H9 (cell line): ENCODE results near the gene TDRD9. TPM values are rescaled to one million over a fixed set of nuclear protein-coding genes. Genes with fewer than 3 reads are reported as not detected.

Experiments used
- DNase-seq: peaks from one replicate; pipeline ENCODE4 v3.0.0-alpha.2; 2017
- H2AFZ ChIP-seq: one replicate; pipeline ENCODE4 v1.6.1; 2013; ENCODE audit warnings: mild to moderate bottlenecking, low read length, control low read depth, moderate library complexity
- H2AK5ac ChIP-seq: 2 replicates; pipeline ENCODE4 v1.6.1; 2013; ENCODE audit warnings: low read length, control low read depth, mixed read lengths; ENCODE audit not compliant: insufficient read length
- H2BK120ac ChIP-seq: one replicate; pipeline ENCODE4 v1.6.1; 2013; ENCODE audit warnings: low read depth, mild to moderate bottlenecking, low read length, control low read depth, inconsistent platforms; ENCODE audit not compliant: poor library complexity, severe bottlenecking
- H2BK12ac ChIP-seq: 2 replicates; pipeline ENCODE4 v1.6.1; 2013; ENCODE audit warnings: low read length, control low read depth, mixed read lengths, low read depth; ENCODE audit not compliant: insufficient read length
- H2BK15ac ChIP-seq: 2 replicates; pipeline ENCODE4 v1.6.1; 2013; ENCODE audit warnings: low read depth, low read length, control low read depth
- H2BK20ac ChIP-seq: one replicate; pipeline ENCODE4 v1.6.1; 2013; ENCODE audit warnings: low read depth, mild to moderate bottlenecking, low read length, control low read depth, inconsistent platforms; ENCODE audit not compliant: poor library complexity, severe bottlenecking
- H2BK5ac ChIP-seq: 2 replicates; pipeline ENCODE4 v1.6.1; 2013; ENCODE audit warnings: low read length, control low read depth, mixed read lengths; ENCODE audit not compliant: insufficient read length
- H3K14ac ChIP-seq: 2 replicates; pipeline ENCODE4 v1.6.1; 2013; ENCODE audit warnings: low read length, control low read depth; ENCODE audit not compliant: insufficient read depth
- H3K18ac ChIP-seq: 2 replicates; pipeline ENCODE4 v1.6.1; 2013; ENCODE audit warnings: low read depth, mild to moderate bottlenecking, mixed read lengths, low read length, control low read depth; ENCODE audit not compliant: insufficient read length
- H3K23ac ChIP-seq: 2 replicates; pipeline ENCODE4 v1.6.1; 2013; ENCODE audit warnings: low read length, control low read depth, mixed read lengths, low read depth; ENCODE audit not compliant: insufficient read length
- H3K23me2 ChIP-seq: 2 replicates; pipeline ENCODE4 v1.6.1; 2013; ENCODE audit warnings: low read depth, mild to moderate bottlenecking, mixed read lengths, low read length, control low read depth; ENCODE audit not compliant: insufficient read length, poor library complexity, severe bottlenecking
- H3K27ac ChIP-seq: 2 replicates; pipeline ENCODE4 v1.5.1; 2013; ENCODE audit warnings: low read length, control low read depth, mixed read lengths, low read depth; ENCODE audit not compliant: insufficient read length
- H3K27me3 ChIP-seq: 2 replicates; pipeline ENCODE4 v1.6.1; 2013; ENCODE audit warnings: low read length, control low read depth, inconsistent platforms; ENCODE audit not compliant: insufficient read depth
- H3K4ac ChIP-seq: 2 replicates; pipeline ENCODE4 v1.6.1; 2013; ENCODE audit warnings: low read depth, mild to moderate bottlenecking, control low read depth, inconsistent platforms, low read length, moderate library complexity
- H3K4me1 ChIP-seq: 2 replicates; pipeline ENCODE4 v1.6.1; 2013; ENCODE audit warnings: low read length, control low read depth, inconsistent platforms; ENCODE audit not compliant: insufficient read depth
- H3K4me2 ChIP-seq: 2 replicates; pipeline ENCODE4 v1.6.1; 2013; ENCODE audit warnings: low read length, control low read depth, mixed read lengths; ENCODE audit not compliant: insufficient read length, insufficient read depth
- H3K56ac ChIP-seq: 2 replicates; pipeline ENCODE4 v1.6.1; 2013; ENCODE audit warnings: low read depth, mild to moderate bottlenecking, mixed read lengths, low read length, control low read depth; ENCODE audit not compliant: insufficient read length
- H3K79me1 ChIP-seq: 2 replicates; pipeline ENCODE4 v1.6.1; 2013; ENCODE audit warnings: low read depth, mild to moderate bottlenecking, moderate library complexity, low read length, control low read depth, inconsistent platforms; ENCODE audit not compliant: insufficient read depth, poor library complexity, severe bottlenecking
- H3K79me2 ChIP-seq: 2 replicates; pipeline ENCODE4 v1.6.1; 2013; ENCODE audit warnings: low read length, control low read depth, inconsistent platforms; ENCODE audit not compliant: insufficient read depth
- H3K9ac ChIP-seq: 2 replicates; pipeline ENCODE4 v1.6.1; 2013; ENCODE audit warnings: low read length, control low read depth, mixed read lengths; ENCODE audit not compliant: insufficient read length; ENCODE audit errors: extremely low read depth
- H3K9me3 ChIP-seq: one replicate; pipeline ENCODE4 v1.6.1; 2013; ENCODE audit warnings: low read depth, low read length, inconsistent platforms; ENCODE audit not compliant: control insufficient read depth
- H3T11ph ChIP-seq: one replicate; pipeline ENCODE4 v1.6.1; 2013; ENCODE audit warnings: mild to moderate bottlenecking, low read length, control low read depth, inconsistent platforms
- H4K20me1 ChIP-seq: one replicate; pipeline ENCODE4 v1.6.1; 2013; ENCODE audit not compliant: control insufficient read depth, insufficient read length, insufficient read depth
- H4K5ac ChIP-seq: 2 replicates; pipeline ENCODE4 v1.6.1; 2013; ENCODE audit warnings: low read depth, mild to moderate bottlenecking, mixed read lengths, low read length, control low read depth; ENCODE audit not compliant: insufficient read length
- H4K8ac ChIP-seq: replicated peaks from 2 replicates; pipeline ENCODE4 v1.6.1; 2013; ENCODE audit warnings: low read length, control low read depth, mixed read lengths, low read depth; ENCODE audit not compliant: insufficient read length
- H4K91ac ChIP-seq: 2 replicates; pipeline ENCODE4 v1.6.1; 2013; ENCODE audit warnings: low read depth, mild to moderate bottlenecking, moderate library complexity, mixed read lengths, low read length, control low read depth; ENCODE audit not compliant: insufficient read length
- H3K27ac Mint-ChIP-seq, 3 experiments: 2 replicates in 2 of 3; 3 replicates in 1 of 3; pipeline ENCODE4 v1.8.0; 2020 to 2021; ENCODE audit warnings: mixed read lengths in 3 of 3, mild to moderate bottlenecking in 1 of 3, moderate library complexity in 1 of 3
- H3K27me3 Mint-ChIP-seq: 2 replicates; pipeline ENCODE4 v1.8.0; 2021; ENCODE audit warnings: low read depth, mild to moderate bottlenecking, moderate library complexity, mixed read lengths
- H3K36me3 Mint-ChIP-seq, 3 experiments: 2 replicates in 2 of 3; 3 replicates in 1 of 3; pipeline ENCODE4 v1.8.0; 2020 to 2021; ENCODE audit warnings: low read depth in 3 of 3, mixed read lengths in 3 of 3; ENCODE audit not compliant: insufficient read depth in 1 of 3
- H3K4me1 Mint-ChIP-seq, 2 experiments: 2 replicates each; pipeline ENCODE4 v1.8.0; 2020; ENCODE audit warnings: mixed read lengths in 2 of 2
- H3K4me3 Mint-ChIP-seq, 2 experiments: 2 replicates in 1 of 2; 3 replicates in 1 of 2; pipeline ENCODE4 v1.8.0; 2020 to 2021; ENCODE audit warnings: mild to moderate bottlenecking in 2 of 2, mixed read lengths in 2 of 2, moderate library complexity in 1 of 2
- H3K9me3 Mint-ChIP-seq, 2 experiments: 2 replicates in 1 of 2; 3 replicates in 1 of 2; pipeline ENCODE4 v1.8.0; 2020; ENCODE audit warnings: mild to moderate bottlenecking in 2 of 2, mixed read lengths in 2 of 2, moderate library complexity in 1 of 2
- WGBS: extraction: QIAGEN DNeasy Blood & Tissue Kit; methylation state at CpG from one replicate; pipeline ENCODE4 v1.1.7; 2013; ENCODE audit warnings: missing lambda C conversion rate, low lambda C conversion rate, mixed read lengths; ENCODE audit not compliant: insufficient read length; ENCODE audit errors: extremely low coverage; 5-methylcytosine and 5-hydroxymethylcytosine counted together
- total RNA-seq: library from RNA; stranded (reverse); gene quantifications from 2 replicates; pipeline ENCODE4 v1.2.1, GENCODE V29; 2021
- TF ChIP-seq, protein P1 (sequence below): fragments of 200-600 bp; sonication (generic); conservative IDR thresholded peaks from 3 replicates; pipeline ENCODE4 v1.8.0; 2021; ENCODE audit warnings: antibody characterized with exemption, mild to moderate bottlenecking

The TDRD9 gene
- total RNA-seq, 1 experiment from 2014 or later = not detected

DNA sequence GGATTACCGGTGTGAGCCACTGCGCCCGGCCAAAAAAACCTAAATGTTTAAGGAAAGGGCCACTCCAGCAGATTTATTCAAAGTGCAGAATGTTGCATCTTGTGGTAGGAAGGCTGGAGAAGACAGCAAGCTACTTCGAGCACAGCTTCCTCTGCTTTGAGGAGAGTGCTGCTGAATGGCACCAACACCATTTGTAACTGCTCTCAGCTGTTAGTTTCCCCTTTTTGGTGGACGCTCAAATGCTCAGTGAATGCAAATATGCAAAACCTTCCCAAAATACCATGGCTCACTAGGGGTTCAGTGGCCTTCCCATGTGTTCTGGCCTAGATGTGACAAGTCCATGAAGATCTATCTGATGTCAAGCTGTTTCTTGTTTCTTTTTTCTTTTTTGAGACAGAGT, 2.9 kb upstream of the TDRD9 start:
- no peak overlapping the region for H2AFZ ChIP-seq
- no peak overlapping the region for H4K91ac ChIP-seq
- peaks cover 7 to 10% of the 10 kb centered on the region in 2 experiments; a peak in 2 of 4 replicates for H3K4me1 Mint-ChIP-seq
- peaks cover 8% of the 10 kb centered on the region for H3K23me2 ChIP-seq
- H3K79me1 ChIP-seq = peaks cover 3% of the 10 kb centered on the region
- H3K4me3 Mint-ChIP-seq = no peak overlapping the region
- H3K56ac ChIP-seq = no peak overlapping the region
- H3K4me2 ChIP-seq = no peak overlapping the region
- H3K36me3 Mint-ChIP-seq = no peaks in the 10 kb centered on the region
- H2BK5ac ChIP-seq = no peak overlapping the region
- no peak overlapping the region for H3K4ac ChIP-seq
- no peak overlapping the region for H3K27ac ChIP-seq
- no peaks in the 10 kb centered on the region for H3K27me3 ChIP-seq
- H4K8ac ChIP-seq = no peak overlapping the region
- H3K4me1 ChIP-seq = no peaks in the 10 kb centered on the region
- H3K9ac ChIP-seq = no peak overlapping the region
- no peak overlapping the region for H3K14ac ChIP-seq
- WGBS = no CpG with 5 or more reads among the region's 5 CpGs
- H3K79me2 ChIP-seq = peaks cover 4% of the 10 kb centered on the region; the same call in 1 of the 2 replicates
- H2BK120ac ChIP-seq = no peak overlapping the region
- no peak overlapping the region for H2AK5ac ChIP-seq
- H3K18ac ChIP-seq = no peak overlapping the region
- no peak overlapping the region for H2BK20ac ChIP-seq
- H2BK12ac ChIP-seq = no peak overlapping the region
- no peak overlapping the region for H3T11ph ChIP-seq
- H3K27me3 Mint-ChIP-seq = peaks cover 6% of the 10 kb centered on the region; the same call in 1 of the 2 replicates
- peaks cover 0 to 3% of the 10 kb centered on the region in 2 experiments; a peak in 2 of 5 replicates for H3K9me3 Mint-ChIP-seq
- TF ChIP-seq, protein P1, sequence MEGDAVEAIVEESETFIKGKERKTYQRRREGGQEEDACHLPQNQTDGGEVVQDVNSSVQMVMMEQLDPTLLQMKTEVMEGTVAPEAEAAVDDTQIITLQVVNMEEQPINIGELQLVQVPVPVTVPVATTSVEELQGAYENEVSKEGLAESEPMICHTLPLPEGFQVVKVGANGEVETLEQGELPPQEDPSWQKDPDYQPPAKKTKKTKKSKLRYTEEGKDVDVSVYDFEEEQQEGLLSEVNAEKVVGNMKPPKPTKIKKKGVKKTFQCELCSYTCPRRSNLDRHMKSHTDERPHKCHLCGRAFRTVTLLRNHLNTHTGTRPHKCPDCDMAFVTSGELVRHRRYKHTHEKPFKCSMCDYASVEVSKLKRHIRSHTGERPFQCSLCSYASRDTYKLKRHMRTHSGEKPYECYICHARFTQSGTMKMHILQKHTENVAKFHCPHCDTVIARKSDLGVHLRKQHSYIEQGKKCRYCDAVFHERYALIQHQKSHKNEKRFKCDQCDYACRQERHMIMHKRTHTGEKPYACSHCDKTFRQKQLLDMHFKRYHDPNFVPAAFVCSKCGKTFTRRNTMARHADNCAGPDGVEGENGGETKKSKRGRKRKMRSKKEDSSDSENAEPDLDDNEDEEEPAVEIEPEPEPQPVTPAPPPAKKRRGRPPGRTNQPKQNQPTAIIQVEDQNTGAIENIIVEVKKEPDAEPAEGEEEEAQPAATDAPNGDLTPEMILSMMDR = no peak
- H4K20me1 ChIP-seq = no peaks in the 10 kb centered on the region
- no peak overlapping the region for H3K27ac Mint-ChIP-seq
- H3K23ac ChIP-seq = no peak overlapping the region
- H3K9me3 ChIP-seq = no peaks in the 10 kb centered on the region
- no peak overlapping the region for H4K5ac ChIP-seq
- no peak overlapping the region for H2BK15ac ChIP-seq
- no peak for DNase-seq
